Measurements from ENCODE around the gene TYRO3.

TYRO3 gene

GRCh38 chr15:41609123-41609522 is 50.1 kb downstream of the TYRO3 start:
- DNase-seq: no peak

- DNase-seq: no peak
Measured at GRCh38 chr15:41610048-41610447, 51.0 kb downstream of the TYRO3 start.

GRCh38 chr15:41620536-41621199 is 61.7 kb downstream of the TYRO3 start:
- DNase-seq: no peak

- peak; percentile 96 for DNase-seq
Measured at GRCh38 chr15:41621200-41622193, 62.5 kb downstream of the TYRO3 start.

DNA sequence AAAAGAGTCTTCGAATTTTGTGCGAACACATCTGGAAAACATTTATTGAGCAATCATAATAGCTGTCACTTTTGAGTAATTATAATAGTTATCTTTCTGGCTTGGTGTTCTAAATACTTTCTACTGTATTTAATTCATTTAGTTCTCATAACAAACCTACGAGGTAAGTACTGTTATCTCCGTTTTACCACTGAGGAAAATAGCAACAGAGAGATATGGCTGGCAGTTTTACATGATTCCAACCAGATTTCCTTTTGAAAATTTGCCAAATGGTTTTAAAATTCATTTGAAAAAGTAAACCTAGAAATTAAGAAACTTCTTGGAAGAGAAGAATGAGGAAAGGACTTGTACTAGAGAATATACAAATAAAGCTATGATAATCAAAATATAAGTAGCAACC is 63.9 kb downstream of the TYRO3 start:
- no peak for DNase-seq

- DNase-seq: no peak
Measured at GRCh38 chr15:41627203-41627602, 68.2 kb downstream of the TYRO3 start.

GRCh38 chr15:41629463-41629862 is 70.5 kb downstream of the TYRO3 start:
- no peak for DNase-seq

DNA sequence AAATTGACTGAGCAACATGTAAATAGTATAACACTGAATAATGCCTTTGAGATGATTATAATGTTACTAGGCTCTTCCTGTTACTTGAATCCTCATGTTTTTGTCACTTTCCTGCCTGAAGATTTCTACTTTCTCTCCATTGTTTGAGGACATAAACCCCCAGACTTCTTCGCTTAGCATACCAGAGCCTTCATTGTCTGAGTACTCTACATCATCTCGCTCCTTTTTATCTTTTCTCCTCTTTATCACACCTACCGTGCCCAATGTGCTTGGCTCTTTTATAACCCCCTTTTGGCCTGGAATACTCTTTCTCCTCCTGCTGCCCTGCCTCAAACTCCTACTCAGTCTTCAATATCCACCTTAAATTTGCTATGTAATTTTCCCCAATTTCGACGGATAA is 70.9 kb downstream of the TYRO3 start:
- DNase-seq: no peak

- DNase-seq: no peak
Measured at GRCh38 chr15:41630616-41631217, 71.7 kb downstream of the TYRO3 start.

DNA sequence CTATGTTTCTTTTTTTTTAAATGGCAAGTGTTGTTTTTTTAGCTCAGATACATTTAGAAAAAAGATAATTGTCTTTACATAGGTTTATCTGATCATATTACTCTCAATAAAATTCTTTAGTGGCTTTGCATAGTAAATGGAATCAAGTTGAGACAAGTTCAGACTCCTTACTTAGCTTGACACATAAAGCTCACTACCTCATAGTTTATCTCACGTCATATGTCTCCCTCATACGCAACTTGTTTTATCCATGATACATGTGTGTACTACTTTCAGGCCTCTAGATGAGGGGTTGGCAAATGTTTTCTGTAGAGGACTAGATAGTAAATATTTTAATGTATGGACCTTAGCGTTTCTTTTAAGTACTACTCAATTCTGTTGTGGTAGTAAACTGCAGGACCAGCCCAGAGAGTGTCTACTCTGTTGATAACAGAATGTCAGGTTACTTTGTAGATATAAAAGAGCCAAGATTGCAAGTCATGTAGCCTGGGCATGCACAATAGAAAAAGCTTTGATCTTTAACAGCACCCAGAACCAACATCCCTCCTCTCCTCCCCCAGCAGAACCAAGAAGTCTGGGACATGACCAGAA is 73.0 kb downstream of the TYRO3 start:
- DNase-seq: no peak
